NCI-H2227 (cell line): ENCODE data around the gene TRIL.

Experiments used
- DNase-seq: peaks from one replicate; lab custom pipeline; 2025; ENCODE audit not compliant: unreplicated experiment; lab: John Stamatoyannopoulos, UW

TRIL gene

GRCh38 chr7:28940741-28941384 lies 17.3 kb downstream of the TRIL start:
- no peak for DNase-seq

GRCh38 chr7:28939844-28940544 lies 18.1 kb downstream of the TRIL start:
- DNase-seq: no peak

- no peak for DNase-seq
Observed at GRCh38 chr7:28939367-28939766, 18.8 kb downstream of the TRIL start.

- no peak for DNase-seq
Observed at GRCh38 chr7:28937619-28938018, 20.5 kb downstream of the TRIL start.

GRCh38 chr7:28937103-28937502 lies 21.0 kb downstream of the TRIL start:
- DNase-seq: no peak

- no peak for DNase-seq
Observed at GRCh38 chr7:28933846-28934320, 24.2 kb downstream of the TRIL start.

- no peak for DNase-seq
Observed at GRCh38 chr7:28931565-28931964, 26.6 kb downstream of the TRIL start.

- DNase-seq: peak; percentile 91
Observed at GRCh38 chr7:28926871-28927597, 31.1 kb downstream of the TRIL start.

- peak; percentile 88 for DNase-seq
Observed at GRCh38 chr7:28922624-28923331, 35.4 kb downstream of the TRIL start.

GRCh38 chr7:28921822-28922221 lies 36.3 kb downstream of the TRIL start:
- peak; percentile 71 for DNase-seq

- no peak for DNase-seq
Observed at GRCh38 chr7:28920424-28920823, 37.7 kb downstream of the TRIL start.

- no peak for DNase-seq
Observed at GRCh38 chr7:28919510-28919909, 38.6 kb downstream of the TRIL start.

- no peak for DNase-seq
Observed at GRCh38 chr7:28908775-28909174, 49.4 kb downstream of the TRIL start.

GRCh38 chr7:28905464-28905863 lies 52.7 kb downstream of the TRIL start:
- no peak for DNase-seq

GRCh38 chr7:28904578-28905048 lies 53.5 kb downstream of the TRIL start:
- DNase-seq: no peak

GRCh38 chr7:28903730-28904577 lies 54.2 kb downstream of the TRIL start:
- DNase-seq: no peak
